Superior temporal gyrus (tissue), 1 donor: ENCODE measurements around the gene PDCD11.
"Not testable (repeated sequence)": the region's sequence is repeated elsewhere in the genome, so short reads cannot be mapped to it uniquely, and the experiment has no call there.

Source experiments
- DNase-seq: peaks from one replicate; pipeline ENCODE4 v3.0.0-alpha.2; 2016; ENCODE audit errors: extremely low spot score

The PDCD11 gene

GRCh38 chr10:103475437-103475836, 79.0 kb downstream of the PDCD11 start:
- DNase-seq, result no peak

GRCh38 chr10:103476046-103476768, 79.8 kb downstream of the PDCD11 start:
- no peak for DNase-seq

- DNase-seq, result no peak
Observed at GRCh38 chr10:103478671-103479070, 82.2 kb downstream of the PDCD11 start.

- no peak for DNase-seq
Observed at GRCh38 chr10:103479135-103479534, 82.7 kb downstream of the PDCD11 start, which contains the start of gene CALHM3. CALHM3 (minus strand) TSS chr10:103479240; CDS start chr10:103479032, 208 bp downstream.

GRCh38 chr10:103480521-103480920, 84.1 kb downstream of the PDCD11 start:
- no peak for DNase-seq

- peak; percentile 55 for DNase-seq
Observed at GRCh38 chr10:103481974-103482531, 85.6 kb downstream of the PDCD11 start.

GRCh38 chr10:103486635-103487409, 90.4 kb downstream of the PDCD11 start:
- not testable (repeated sequence) for DNase-seq

- no peak for DNase-seq
Observed at GRCh38 chr10:103487410-103487708, 90.9 kb downstream of the PDCD11 start.

- no peak for DNase-seq
Observed at GRCh38 chr10:103490986-103491314, 94.5 kb downstream of the PDCD11 start.

- DNase-seq, result peak; percentile 13
Observed at GRCh38 chr10:103491729-103492364, 95.4 kb downstream of the PDCD11 start.

- no peak for DNase-seq
Observed at GRCh38 chr10:103492655-103493261, 96.3 kb downstream of the PDCD11 start.

- DNase-seq, result peak; percentile 34
Observed at GRCh38 chr10:103493362-103493915, 97.0 kb downstream of the PDCD11 start, which contains the start of gene NEURL1. NEURL1 (plus strand) TSS chr10:103493705; CDS start chr10:103494388, 683 bp downstream.

- no peak for DNase-seq
Observed at GRCh38 chr10:103493916-103494877, 97.8 kb downstream of the PDCD11 start.

GRCh38 chr10:103495321-103495720, 98.9 kb downstream of the PDCD11 start:
- DNase-seq, result no peak
